Fibroblast of lung (primary cell): ENCODE data around the gene KRTAP4-1. TPM values are rescaled to one million over a fixed set of nuclear protein-coding genes. Genes with fewer than 3 reads are reported as not detected.
"Not testable (repeated sequence)": the region's sequence is repeated elsewhere in the genome, so short reads cannot be mapped to it uniquely, and the experiment has no call there.

Experiments
- DNase-seq, 2 donors: peaks; one replicate each; pipeline versions ENCODE4 v3.0.0 to v3.0.0-alpha.2; 2010; ENCODE audit warnings: low read depth in 2 of 2
- H2AFZ ChIP-seq: 2 replicates; pipeline ENCODE4 v1.5.1; 2012; ENCODE audit warnings: low read length, control low read depth, inconsistent platforms
- H3K27ac ChIP-seq: 2 replicates; pipeline ENCODE4 v1.5.1; 2011; ENCODE audit warnings: low read length, control low read depth; ENCODE audit not compliant: insufficient read depth
- H3K27me3 ChIP-seq: 2 replicates; pipeline ENCODE4 v1.5.1; 2011; ENCODE audit warnings: mild to moderate bottlenecking, low read length; ENCODE audit not compliant: control insufficient read depth, insufficient read depth
- H3K36me3 ChIP-seq: 2 replicates; pipeline ENCODE4 v1.5.1; 2011; ENCODE audit warnings: low read length; ENCODE audit not compliant: control insufficient read depth, insufficient read depth
- H3K4me1 ChIP-seq: 2 replicates; pipeline ENCODE4 v1.5.1; 2011; ENCODE audit warnings: low read length; ENCODE audit not compliant: control insufficient read depth, insufficient read depth; ENCODE audit errors: extremely low read depth
- H3K4me2 ChIP-seq: 2 replicates; pipeline ENCODE4 v1.5.1; 2011; ENCODE audit warnings: low read length, control low read depth; ENCODE audit not compliant: insufficient read depth; ENCODE audit errors: extremely low read depth
- H3K4me3 ChIP-seq, 4 experiments: fragments of 200-600 bp in 1 of 4; sonication (generic) in 1 of 4; replicated peaks in 1 of 4; 2 replicates each; pipeline ENCODE4 v1.5.1; 2011 to 2016; ENCODE audit warnings: low read length in 4 of 4, low read depth in 3 of 4, mild to moderate bottlenecking in 3 of 4, control low read depth in 2 of 4, inconsistent platforms in 1 of 4, mixed read lengths in 1 of 4; ENCODE audit not compliant: insufficient read depth in 1 of 4; ENCODE audit errors: control extremely low read depth in 1 of 4
- H3K79me2 ChIP-seq: 2 replicates; pipeline ENCODE4 v1.5.1; 2012; ENCODE audit warnings: mild to moderate bottlenecking, low read length, inconsistent platforms; ENCODE audit not compliant: control insufficient read depth, insufficient read depth
- H3K9ac ChIP-seq: 2 replicates; pipeline ENCODE4 v1.5.1; 2011; ENCODE audit warnings: mild to moderate bottlenecking, low read length, control low read depth; ENCODE audit not compliant: insufficient read depth
- H3K9me3 ChIP-seq: 2 replicates; pipeline ENCODE4 v1.5.1; 2012; ENCODE audit warnings: low read depth, low read length; ENCODE audit not compliant: control insufficient read depth, insufficient read depth
- H4K20me1 ChIP-seq: 2 replicates; pipeline ENCODE4 v1.5.1; 2011; ENCODE audit warnings: low read length; ENCODE audit not compliant: control insufficient read depth, insufficient read depth; ENCODE audit errors: extremely low read depth
- CTCF ChIP-seq, 2 donors: IDR thresholded peaks in 1 of 2; conservative IDR thresholded peaks in 1 of 2; 1 replicate in 1 of 2; 2 replicates in 1 of 2; pipeline ENCODE4 v1.5.1; 2011 to 2012; ENCODE audit warnings: low read length in 2 of 2, control low read depth in 1 of 2, inconsistent platforms in 1 of 2, low read depth in 1 of 2, mild to moderate bottlenecking in 1 of 2
- EZH2 ChIP-seq: IDR thresholded peaks from 2 replicates; pipeline ENCODE4 v1.5.1; 2012; ENCODE audit warnings: low read length, control low read depth, mild to moderate bottlenecking; ENCODE audit errors: missing control alignments
- polyA plus RNA-seq, 2 donors: library from polyadenylated mRNA; depleted of rRNA in 1 of 2; stranded (reverse) in 1 of 2; unstranded in 1 of 2; fragments of >200 nt; gene quantifications; 2 replicates each; pipeline ENCODE4 v1.2.1, GENCODE V29; 2011 to 2012; ENCODE audit warnings: missing spikeins in 1 of 2
- total RNA-seq: library from RNA; depleted of rRNA; stranded (reverse); fragments of >200 nt; gene quantifications from 2 replicates; pipeline ENCODE4 v1.2.1, GENCODE V29; 2014

The KRTAP4-1 gene
- total and polyA plus RNA-seq, 2 donors (not counting 1 experiment from before 2014, with no cell fraction given), result not detected

GRCh38 chr17:41141361-41141760, 43.4 kb downstream of the KRTAP4-1 start:
- no peak overlapping the region for H3K4me2 ChIP-seq
- no peaks in the 10 kb centered on the region for H3K36me3 ChIP-seq
- no peaks in the 10 kb centered on the region for H3K9me3 ChIP-seq
- H2AFZ ChIP-seq, result no peak overlapping the region
- H3K27ac ChIP-seq, result no peak overlapping the region
- no peaks in the 10 kb centered on the region for H3K27me3 ChIP-seq
- no peak overlapping the region for H3K4me3 ChIP-seq
- H3K4me1 ChIP-seq, result no peaks in the 10 kb centered on the region
- H4K20me1 ChIP-seq, result no peaks in the 10 kb centered on the region
- no peak overlapping the region for H3K9ac ChIP-seq
- TF ChIP-seq CTCF (conservative IDR thresholded peaks at IDR 0.05 in 1 of 2, IDR thresholded peaks at IDR 0.05 in 1 of 2; ENCODE audit: low read depth in 1 of 2, low read length in 2 of 2) (no peak), EZH2 (no peak)
- H3K79me2 ChIP-seq, result no peaks in the 10 kb centered on the region
- no peak for DNase-seq

GRCh38 chr17:41140360-41141131, 44.2 kb downstream of the KRTAP4-1 start, which contains the start of gene KRTAP4-6:
TSS of gene KRTAP4-6 (minus strand) at chr17:41140544. CDS start at chr17:41140487, 57 bp downstream.
- H3K27me3 ChIP-seq, result no peaks in the 10 kb centered on the region
- no peak within 1 kb of the TSS for H3K4me3 ChIP-seq
- H3K79me2 ChIP-seq, result no peaks in the 10 kb centered on the region
- no peaks in the 10 kb centered on the region for H3K9me3 ChIP-seq
- H3K27ac ChIP-seq, result no peak within 1 kb of the TSS
- no peaks in the 10 kb centered on the region for H4K20me1 ChIP-seq
- no peak within 1 kb of the TSS for H3K9ac ChIP-seq
- H3K4me2 ChIP-seq, result no peak within 1 kb of the TSS
- H3K4me1 ChIP-seq, result no peaks in the 10 kb centered on the region
- H2AFZ ChIP-seq, result no peak within 1 kb of the TSS
- peak in 1 of 2 donors; percentile 85 for DNase-seq
- TF ChIP-seq EZH2 (no peak), CTCF (conservative IDR thresholded peaks at IDR 0.05 in 1 of 2, IDR thresholded peaks at IDR 0.05 in 1 of 2; ENCODE audit: low read depth in 1 of 2, low read length in 2 of 2) (no peak)
- no peaks in the 10 kb centered on the region for H3K36me3 ChIP-seq

GRCh38 chr17:41139865-41140264, 44.8 kb downstream of the KRTAP4-1 start:
- not testable (repeated sequence) for H3K9me3 ChIP-seq, H3K27me3 ChIP-seq, H4K20me1 ChIP-seq, H3K4me3 ChIP-seq, H3K27ac ChIP-seq, DNase-seq, H3K9ac ChIP-seq, H3K4me1 ChIP-seq, H3K4me2 ChIP-seq, H3K36me3 ChIP-seq, H2AFZ ChIP-seq, H3K79me2 ChIP-seq

Other genes with a start within 250 kb of the KRTAP4-1 start
Only the 30 nearest of the 41 such genes appear.
- gene KRTAP1-5, start 157.7 kb downstream of the KRTAP4-1 start, total RNA-seq, result 0.17 TPM in 1 of 2 replicates, not detected in the other
- gene KRTAP1-5, start 157.7 kb downstream of the KRTAP4-1 start, polyA plus RNA-seq, result 6.2 and 6.3 TPM in 2 replicates
- gene KRTAP1-4, start 154.7 kb downstream of the KRTAP4-1 start, total RNA-seq, result not detected in 2 replicates
- gene KRTAP1-4, start 154.7 kb downstream of the KRTAP4-1 start, polyA plus RNA-seq, result not detected in 2 replicates
- gene KRTAP1-3, start 150.0 kb downstream of the KRTAP4-1 start, total RNA-seq, result not detected in 2 replicates
- not detected in 2 replicates for gene KRTAP1-3, start 150.0 kb downstream of the KRTAP4-1 start, polyA plus RNA-seq
- gene KRTAP1-1, start 143.5 kb downstream of the KRTAP4-1 start, total RNA-seq, result not detected in 2 replicates
- gene KRTAP1-1, start 143.5 kb downstream of the KRTAP4-1 start, polyA plus RNA-seq, result 0.25 and 0.64 TPM in 2 replicates
- not detected in 2 replicates for gene KRTAP2-1, start 137.6 kb downstream of the KRTAP4-1 start, total RNA-seq
- not detected in 2 replicates for gene KRTAP2-1, start 137.6 kb downstream of the KRTAP4-1 start, polyA plus RNA-seq
- not detected in 2 replicates for gene KRTAP2-2, start 129.7 kb downstream of the KRTAP4-1 start, total RNA-seq
- gene KRTAP2-2, start 129.7 kb downstream of the KRTAP4-1 start, polyA plus RNA-seq, result not detected in 2 replicates
- gene KRTAP2-3, start 124.8 kb downstream of the KRTAP4-1 start, total RNA-seq, result not detected in 2 replicates
- gene KRTAP2-3, start 124.8 kb downstream of the KRTAP4-1 start, polyA plus RNA-seq, result 0.84 and 2.6 TPM in 2 replicates
- not detected in 2 replicates for gene KRTAP2-4, start 119.0 kb downstream of the KRTAP4-1 start, total RNA-seq
- not detected in 2 replicates for gene KRTAP2-4, start 119.0 kb downstream of the KRTAP4-1 start, polyA plus RNA-seq
- not detected in 2 replicates for gene KRTAP4-7, start 100.8 kb downstream of the KRTAP4-1 start, total RNA-seq
- not detected in 2 replicates for gene KRTAP4-7, start 100.8 kb downstream of the KRTAP4-1 start, polyA plus RNA-seq
- gene KRTAP4-8, start 86.8 kb downstream of the KRTAP4-1 start, total RNA-seq, result not detected in 2 replicates
- not detected in 2 replicates for gene KRTAP4-8, start 86.8 kb downstream of the KRTAP4-1 start, polyA plus RNA-seq
- gene KRTAP4-16, start 82.7 kb downstream of the KRTAP4-1 start, total RNA-seq, result not detected in 2 replicates
- gene KRTAP4-16, start 82.7 kb downstream of the KRTAP4-1 start, polyA plus RNA-seq, result not detected in 2 replicates
- gene KRTAP4-9, start 79.5 kb downstream of the KRTAP4-1 start, total RNA-seq, result not detected in 2 replicates
- gene KRTAP4-9, start 79.5 kb downstream of the KRTAP4-1 start, polyA plus RNA-seq, result not detected in 2 replicates
- not detected in 2 replicates for gene KRTAP4-11, start 66.5 kb downstream of the KRTAP4-1 start, total RNA-seq
- not detected in 2 replicates for gene KRTAP4-11, start 66.5 kb downstream of the KRTAP4-1 start, polyA plus RNA-seq
- not detected in 2 replicates for gene KRTAP4-12, start 60.7 kb downstream of the KRTAP4-1 start, total RNA-seq
- gene KRTAP4-12, start 60.7 kb downstream of the KRTAP4-1 start, polyA plus RNA-seq, result 0.23 TPM in 1 of 2 replicates, not detected in the other
- not detected in 2 replicates for gene KRTAP4-6, start 44.4 kb downstream of the KRTAP4-1 start, total RNA-seq
- not detected in 2 replicates for gene KRTAP4-6, start 44.4 kb downstream of the KRTAP4-1 start, polyA plus RNA-seq
- not detected in 2 replicates for gene KRTAP4-5, start 35.1 kb downstream of the KRTAP4-1 start, total RNA-seq
- gene KRTAP4-5, start 35.1 kb downstream of the KRTAP4-1 start, polyA plus RNA-seq, result not detected in 2 replicates
- not detected in 2 replicates for gene KRTAP4-4, start 24.2 kb downstream of the KRTAP4-1 start, total RNA-seq
- not detected in 2 replicates for gene KRTAP4-4, start 24.2 kb downstream of the KRTAP4-1 start, polyA plus RNA-seq
- gene KRTAP4-3, start 16.7 kb downstream of the KRTAP4-1 start, total RNA-seq, result not detected in 2 replicates
- gene KRTAP4-3, start 16.7 kb downstream of the KRTAP4-1 start, polyA plus RNA-seq, result not detected in 2 replicates
- not detected in 2 replicates for gene KRTAP4-2, start 6.7 kb downstream of the KRTAP4-1 start, total RNA-seq
- gene KRTAP4-2, start 6.7 kb downstream of the KRTAP4-1 start, polyA plus RNA-seq, result not detected in 2 replicates
- gene KRTAP9-1, start 5.0 kb upstream of the KRTAP4-1 start, total RNA-seq, result not detected in 2 replicates
- gene KRTAP9-1, start 5.0 kb upstream of the KRTAP4-1 start, polyA plus RNA-seq, result not detected in 2 replicates
- gene KRTAP9-2, start 41.7 kb upstream of the KRTAP4-1 start, total RNA-seq, result not detected in 2 replicates
- not detected in 2 replicates for gene KRTAP9-2, start 41.7 kb upstream of the KRTAP4-1 start, polyA plus RNA-seq
- gene KRTAP9-3, start 47.5 kb upstream of the KRTAP4-1 start, total RNA-seq, result not detected in 2 replicates
- not detected in 2 replicates for gene KRTAP9-3, start 47.5 kb upstream of the KRTAP4-1 start, polyA plus RNA-seq
- gene KRTAP9-8, start 53.1 kb upstream of the KRTAP4-1 start, total RNA-seq, result not detected in 2 replicates
- not detected in 2 replicates for gene KRTAP9-8, start 53.1 kb upstream of the KRTAP4-1 start, polyA plus RNA-seq
- not detected in 2 replicates for gene KRTAP9-4, start 64.8 kb upstream of the KRTAP4-1 start, total RNA-seq
- gene KRTAP9-4, start 64.8 kb upstream of the KRTAP4-1 start, polyA plus RNA-seq, result not detected in 2 replicates
- not detected in 2 replicates for gene KRTAP9-9, start 70.5 kb upstream of the KRTAP4-1 start, total RNA-seq
- not detected in 2 replicates for gene KRTAP9-9, start 70.5 kb upstream of the KRTAP4-1 start, polyA plus RNA-seq
- not detected in 2 replicates for gene KRTAP9-6, start 80.5 kb upstream of the KRTAP4-1 start, total RNA-seq
- not detected in 2 replicates for gene KRTAP9-6, start 80.5 kb upstream of the KRTAP4-1 start, polyA plus RNA-seq
- gene KRTAP9-7, start 90.8 kb upstream of the KRTAP4-1 start, total RNA-seq, result not detected in 2 replicates
- not detected in 2 replicates for gene KRTAP9-7, start 90.8 kb upstream of the KRTAP4-1 start, polyA plus RNA-seq
- not detected in 2 replicates for gene KRTAP29-1, start 117.9 kb upstream of the KRTAP4-1 start, total RNA-seq
- not detected in 2 replicates for gene KRTAP29-1, start 117.9 kb upstream of the KRTAP4-1 start, polyA plus RNA-seq
- not detected in 2 replicates for gene KRTAP16-1, start 124.4 kb upstream of the KRTAP4-1 start, total RNA-seq
- gene KRTAP16-1, start 124.4 kb upstream of the KRTAP4-1 start, polyA plus RNA-seq, result not detected in 2 replicates
- gene KRTAP17-1, start 130.8 kb upstream of the KRTAP4-1 start, total RNA-seq, result not detected in 2 replicates
- not detected in 2 replicates for gene KRTAP17-1, start 130.8 kb upstream of the KRTAP4-1 start, polyA plus RNA-seq